ENCODE results near the gene SNAPC4.

GRCh38 chr9:136431782-136432350, 31.9 kb upstream of the SNAPC4 start:
- TF ChIP-seq SIN3A (IDR thresholded peaks at IDR 0.05; ENCODE audit: borderline replicate concordance, insufficient read depth, low read depth, low read length) (no peak), POLR2AphosphoS5 (IDR thresholded peaks at IDR 0.05; ENCODE audit: low read depth, low read length) (no peak), CTCF (IDR thresholded peaks at IDR 0.05) (no peak), TCF7L2 (IDR thresholded peaks at IDR 0.05; ENCODE audit: low read depth, low read length) (no peak), REST (IDR thresholded peaks at IDR 0.05; ENCODE audit: insufficient read depth in 1 of 2, low read depth in 2 of 2, low read length in 1 of 2) (no peak)
